CD8-positive, alpha-beta memory T cell (primary cell): ENCODE data around the gene RSPO4. TPM values are rescaled to one million over a fixed set of nuclear protein-coding genes. Genes with fewer than 3 reads are reported as not detected.
A peak's percentile ranks its signal among the peaks of the same experiment; 100 is the strongest.

Source experiments
- CTCF ChIA-PET: fragments of 350-600 bp; sonication (Branson Sonifier 250); formaldehyde crosslinking; loops from one replicate; lab custom pipeline; 2021; ENCODE audit warnings: antibody characterized with exemption; lab: Charles Lee
- POLR2A ChIA-PET: fragments of 350-600 bp; sonication (Branson Sonifier 250); formaldehyde crosslinking; loops from one replicate; lab custom pipeline; 2021; ENCODE audit warnings: antibody characterized with exemption; lab: Charles Lee
- DNase-seq, 5 donors: peaks; one replicate each; pipeline versions ENCODE4 v3.0.0 to v3.0.0-alpha.2; 2020 to 2022; ENCODE audit warnings: mixed read lengths in 1 of 5
- H3K27ac ChIP-seq: one replicate; pipeline ENCODE4 v1.7.0; 2013; ENCODE audit warnings: low read depth, mild to moderate bottlenecking, low read length, moderate library complexity
- H3K27me3 ChIP-seq: 2 replicates; pipeline ENCODE4 v1.7.0; 2013; ENCODE audit warnings: low read length, mild to moderate bottlenecking; ENCODE audit not compliant: insufficient read depth, poor library complexity, severe bottlenecking
- H3K36me3 ChIP-seq: 2 replicates; pipeline ENCODE4 v1.7.0; 2013; ENCODE audit warnings: mild to moderate bottlenecking, low read length, moderate library complexity; ENCODE audit not compliant: insufficient read depth
- H3K4me1 ChIP-seq: 2 replicates; pipeline ENCODE4 v1.7.0; 2013; ENCODE audit warnings: mild to moderate bottlenecking, low read length, moderate library complexity; ENCODE audit not compliant: insufficient read depth
- H3K4me3 ChIP-seq: 2 replicates; pipeline ENCODE4 v1.7.0; 2013; ENCODE audit warnings: mild to moderate bottlenecking, low read length
- H3K9me3 ChIP-seq: 2 replicates; pipeline ENCODE4 v1.7.0; 2013; ENCODE audit warnings: mild to moderate bottlenecking, low read length
- H3K27ac Mint-ChIP-seq, 8 donors: one replicate each; pipeline ENCODE4 v1.8.0; 2020 to 2021; ENCODE audit warnings: mixed read lengths in 8 of 8, mild to moderate bottlenecking in 6 of 8, inconsistent platforms in 3 of 8, moderate library complexity in 3 of 8
- H3K27me3 Mint-ChIP-seq, 2 donors: one replicate each; pipeline ENCODE4 v1.8.0; 2020 to 2021; ENCODE audit warnings: mixed read lengths in 2 of 2, mild to moderate bottlenecking in 1 of 2, moderate library complexity in 1 of 2
- H3K36me3 Mint-ChIP-seq, 3 donors: one replicate each; pipeline ENCODE4 v1.8.0; 2020 to 2021; ENCODE audit warnings: mixed read lengths in 3 of 3, inconsistent platforms in 1 of 3, mild to moderate bottlenecking in 1 of 3
- H3K4me1 Mint-ChIP-seq, 3 donors: one replicate each; pipeline ENCODE4 v1.8.0; 2020 to 2021; ENCODE audit warnings: mixed read lengths in 3 of 3, inconsistent platforms in 1 of 3, mild to moderate bottlenecking in 1 of 3
- H3K4me3 Mint-ChIP-seq, 7 donors: one replicate each; pipeline ENCODE4 v1.8.0; 2020 to 2021; ENCODE audit warnings: mixed read lengths in 7 of 7, mild to moderate bottlenecking in 6 of 7, moderate library complexity in 4 of 7, inconsistent platforms in 2 of 7
- H3K9me3 Mint-ChIP-seq, 5 donors: one replicate each; pipeline ENCODE4 v1.8.0; 2020 to 2022; ENCODE audit warnings: mixed read lengths in 5 of 5, mild to moderate bottlenecking in 3 of 5, moderate library complexity in 2 of 5, inconsistent platforms in 1 of 5
- polyA plus RNA-seq: library from polyadenylated mRNA; unstranded; fragments of 300-500 nt; fragmentation: Illumina TruSeq; gene quantifications from one replicate; pipeline ENCODE4 v1.2.3, GENCODE V29; 2021
- total RNA-seq, 2 experiments: library from RNA; stranded (reverse); gene quantifications; one replicate each; pipeline ENCODE4 v1.2.3, GENCODE V29; 2021

The RSPO4 gene
- total and polyA plus RNA-seq, 3 experiments from 2014 or later: not detected

GRCh38 chr20:961768-962167 is 40.3 kb downstream of the RSPO4 start:
- Mint-ChIP-seq H3K27ac (no peak overlapping the region), H3K4me1 (no peaks in the 10 kb centered on the region), H3K9me3 (no peaks in the 10 kb centered on the region), H3K27me3 (peaks cover 14 to 54% of the 10 kb centered on the region in 2 donors), H3K4me3 (no peak overlapping the region), H3K36me3 (no peaks in the 10 kb centered on the region)
- H3K4me1 ChIP-seq: no peaks in the 10 kb centered on the region
- H3K9me3 ChIP-seq: no peaks in the 10 kb centered on the region
- H3K36me3 ChIP-seq: no peaks in the 10 kb centered on the region
- ChIA-PET CTCF (no interaction called here), POLR2A (no interaction called here)
- no peak for DNase-seq
- no peak overlapping the region for H3K4me3 ChIP-seq
- H3K27ac ChIP-seq: no peak overlapping the region
- no peaks in the 10 kb centered on the region for H3K27me3 ChIP-seq

- Histone ChIP-seq H3K4me3 (no peak overlapping the region), H3K9me3 (no peaks in the 10 kb centered on the region), H3K36me3 (no peaks in the 10 kb centered on the region), H3K27ac (no peak overlapping the region), H3K27me3 (peaks cover 2% of the 10 kb centered on the region), H3K4me1 (no peaks in the 10 kb centered on the region)
- peaks cover 0 to 4% (median 3%) of the 10 kb centered on the region in 3 donors for H3K4me1 Mint-ChIP-seq
- CTCF ChIA-PET: interaction anchor here (8.9 kb wide), 1 partner anchor 143 kb away, joined by 186 read pairs; no protein-coding TSS in a partner anchor
- POLR2A ChIA-PET: no interaction called here
- no peak overlapping the region for H3K27ac Mint-ChIP-seq
- H3K4me3 Mint-ChIP-seq: no peak overlapping the region
- no peak for DNase-seq
- H3K27me3 Mint-ChIP-seq: peaks cover 24 to 61% of the 10 kb centered on the region in 2 donors
- H3K36me3 Mint-ChIP-seq: no peaks in the 10 kb centered on the region
- H3K9me3 Mint-ChIP-seq: no peaks in the 10 kb centered on the region
Observed at GRCh38 chr20:959996-960615, 42.0 kb downstream of the RSPO4 start.

GRCh38 chr20:958936-959815 is 42.9 kb downstream of the RSPO4 start:
- peaks cover 7% of the 10 kb centered on the region for H3K27me3 ChIP-seq
- POLR2A ChIA-PET: no interaction called here

GRCh38 chr20:957544-957943 is 44.6 kb downstream of the RSPO4 start:
- ChIA-PET CTCF (interaction anchor here (1.0 to 8.9 kb wide), 6 partner anchors 8 to 158 kb away, joined by 4 to 186 read pairs (median 6); no protein-coding TSS in a partner anchor), POLR2A (no interaction called here)
- Histone ChIP-seq H3K4me3 (no peak overlapping the region), H3K9me3 (no peaks in the 10 kb centered on the region), H3K27ac (no peak overlapping the region), H3K27me3 (peaks cover 7% of the 10 kb centered on the region), H3K4me1 (no peaks in the 10 kb centered on the region), H3K36me3 (no peaks in the 10 kb centered on the region)
- Mint-ChIP-seq H3K36me3 (no peaks in the 10 kb centered on the region), H3K9me3 (no peaks in the 10 kb centered on the region), H3K4me1 (peaks cover 0 to 4% (median 3%) of the 10 kb centered on the region in 3 donors), H3K27ac (no peak overlapping the region), H3K27me3 (peaks cover 27 to 62% of the 10 kb centered on the region in 2 donors), H3K4me3 (no peak overlapping the region)
- DNase-seq: no peak

More at GRCh38 chr20:958936-959815, 42.9 kb downstream of the RSPO4 start:
- H3K36me3 ChIP-seq: no peaks in the 10 kb centered on the region
- H3K4me1 Mint-ChIP-seq: peaks cover 0 to 4% (median 3%) of the 10 kb centered on the region in 3 donors
- DNase-seq: no peak
- H3K36me3 Mint-ChIP-seq: no peaks in the 10 kb centered on the region
- H3K27ac Mint-ChIP-seq: no peak overlapping the region
- no peaks in the 10 kb centered on the region for H3K9me3 ChIP-seq
- H3K4me3 Mint-ChIP-seq: no peak overlapping the region
- H3K27ac ChIP-seq: no peak overlapping the region
- no peak overlapping the region for H3K4me3 ChIP-seq
- peaks cover 28 to 61% of the 10 kb centered on the region in 2 donors for H3K27me3 Mint-ChIP-seq
- CTCF ChIA-PET: interaction anchor here (8.9 kb wide), 1 partner anchor 142 kb away, joined by 186 read pairs; no protein-coding TSS in a partner anchor
- no peaks in the 10 kb centered on the region for H3K9me3 Mint-ChIP-seq
- H3K4me1 ChIP-seq: no peaks in the 10 kb centered on the region

GRCh38 chr20:956330-956951 is 45.7 kb downstream of the RSPO4 start:
- ChIA-PET POLR2A (no interaction called here), CTCF (interaction anchor here (0.7 to 8.9 kb wide), 28 partner anchors 9 to 821 kb away, joined by 3 to 186 read pairs (median 4); partner anchors contain the start of gene FAM110A)
- no peak overlapping the region for H3K4me3 Mint-ChIP-seq
- peaks cover 0 to 4% (median 3%) of the 10 kb centered on the region in 3 donors for H3K4me1 Mint-ChIP-seq
- Histone ChIP-seq H3K4me3 (no peak overlapping the region), H3K9me3 (no peaks in the 10 kb centered on the region), H3K27me3 (peaks cover 7% of the 10 kb centered on the region), H3K36me3 (no peaks in the 10 kb centered on the region), H3K4me1 (no peaks in the 10 kb centered on the region), H3K27ac (no peak overlapping the region)
- H3K27me3 Mint-ChIP-seq: peaks cover 28 to 71% of the 10 kb centered on the region in 2 donors
- peak; percentile 53 to 79 (median 64) for DNase-seq
- H3K9me3 Mint-ChIP-seq: no peaks in the 10 kb centered on the region
- no peak overlapping the region for H3K27ac Mint-ChIP-seq
- no peaks in the 10 kb centered on the region for H3K36me3 Mint-ChIP-seq

GRCh38 chr20:955656-956055 is 46.5 kb downstream of the RSPO4 start:
- H3K4me3 ChIP-seq: no peak overlapping the region
- Mint-ChIP-seq H3K36me3 (no peaks in the 10 kb centered on the region), H3K9me3 (no peaks in the 10 kb centered on the region), H3K4me1 (peaks cover 0 to 4% (median 3%) of the 10 kb centered on the region in 3 donors), H3K27ac (peak overlapping the region in 1 of 8 donors; percentile 57), H3K4me3 (no peak overlapping the region), H3K27me3 (peaks cover 26 to 66% of the 10 kb centered on the region in 2 donors)
- H3K4me1 ChIP-seq: no peaks in the 10 kb centered on the region
- peaks cover 7% of the 10 kb centered on the region for H3K27me3 ChIP-seq
- no peak for DNase-seq
- ChIA-PET POLR2A (no interaction called here), CTCF (interaction anchor here (0.7 to 8.9 kb wide), 23 partner anchors 9 to 257 kb away, joined by 3 to 186 read pairs (median 4); partner anchors contain the start of gene FAM110A)
- no peak overlapping the region for H3K27ac ChIP-seq
- no peaks in the 10 kb centered on the region for H3K36me3 ChIP-seq
- H3K9me3 ChIP-seq: no peaks in the 10 kb centered on the region

GRCh38 chr20:955111-955510 is 47.0 kb downstream of the RSPO4 start:
- Histone ChIP-seq H3K4me1 (no peaks in the 10 kb centered on the region), H3K4me3 (no peak overlapping the region), H3K9me3 (no peaks in the 10 kb centered on the region), H3K27me3 (peaks cover 7% of the 10 kb centered on the region), H3K36me3 (no peaks in the 10 kb centered on the region), H3K27ac (no peak overlapping the region)
- peak overlapping the region in 1 of 8 donors; percentile 57 for H3K27ac Mint-ChIP-seq
- no peaks in the 10 kb centered on the region for H3K9me3 Mint-ChIP-seq
- H3K4me3 Mint-ChIP-seq: no peak overlapping the region
- no peak for DNase-seq
- peaks cover 26 to 67% of the 10 kb centered on the region in 2 donors for H3K27me3 Mint-ChIP-seq
- H3K4me1 Mint-ChIP-seq: peaks cover 0 to 4% (median 3%) of the 10 kb centered on the region in 3 donors
- no peaks in the 10 kb centered on the region for H3K36me3 Mint-ChIP-seq
- ChIA-PET POLR2A (no interaction called here), CTCF (interaction anchor here (1.0 to 8.9 kb wide), 13 partner anchors 8 to 258 kb away, joined by 3 to 186 read pairs (median 5); partner anchors contain the start of gene FAM110A)
